Measurements from ENCODE around the gene PHLPP2. TPM values are rescaled to one million over a fixed set of nuclear protein-coding genes. Genes with fewer than 3 reads are reported as not detected.
A peak's percentile ranks its signal among the peaks of the same experiment; 100 is the strongest.

The PHLPP2 gene
- total RNA-seq, 4 donors from 2014 or later, result 18.2 to 170 (median 116) TPM

GRCh38 chr16:71669926-71670536, 54.5 kb downstream of the PHLPP2 start:
- Histone ChIP-seq H3K4me1 (peaks cover 0 to 6% (median 0%) of the 10 kb centered on the region in 4 donors), H3K36me3 (peaks cover 0 to 41% (median 0%) of the 10 kb centered on the region in 3 donors), H3K27me3 (no peaks in the 10 kb centered on the region), H3K27ac (peak overlapping the region in 2 of 4 donors; percentile 41 to 64), H3K9me3 (no peaks in the 10 kb centered on the region), H3K4me3 (no peak overlapping the region)
- peak in 1 of 6 experiments; percentile 9 for TF ChIP-seq CTCF (IDR thresholded peaks at IDR 0.05)
- no peak for TF ChIP-seq POLR2A (IDR thresholded peaks at IDR 0.05)
- DNase-seq, result no peak

DNA sequence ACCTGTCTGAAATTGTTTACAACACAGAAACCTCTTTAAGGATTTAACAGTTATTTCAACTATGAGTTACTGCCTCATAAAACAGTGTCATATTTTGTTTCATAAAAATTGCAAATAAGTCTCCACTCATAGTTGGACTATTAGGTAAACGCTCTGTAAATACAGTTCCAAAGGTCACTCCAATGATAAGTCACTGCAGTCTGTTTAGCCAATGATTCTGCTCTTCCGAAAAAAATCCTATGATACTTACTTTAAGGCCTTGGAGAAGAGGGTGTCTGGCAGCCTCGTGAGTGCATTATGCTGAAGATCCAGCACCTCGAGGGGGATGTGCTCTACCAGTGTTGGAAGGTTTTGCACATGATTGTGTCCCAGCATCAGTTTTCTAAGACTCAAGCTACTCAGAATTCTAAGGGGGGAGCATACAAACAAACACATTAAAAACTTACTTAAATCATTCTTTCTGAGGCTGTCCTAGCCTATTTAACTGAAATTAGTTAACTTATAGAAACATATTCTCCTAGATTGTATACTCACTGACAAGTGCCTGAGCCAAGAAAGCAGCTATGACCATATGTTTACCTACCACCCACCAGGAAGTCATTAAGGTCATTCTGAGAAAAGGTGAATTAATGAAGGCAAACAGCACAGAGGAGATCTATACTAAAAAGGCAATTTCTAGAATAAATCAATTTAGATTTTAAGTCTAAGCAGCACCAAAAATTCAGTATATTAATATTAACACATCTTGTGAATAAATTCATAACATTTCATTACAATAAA, 57.4 kb downstream of the PHLPP2 start:
- no peak for DNase-seq
- Histone ChIP-seq H3K4me1 (peaks cover 0 to 6% (median 0%) of the 10 kb centered on the region in 4 donors), H3K36me3 (peaks cover 0 to 64% (median 0%) of the 10 kb centered on the region in 3 donors), H3K4me3 (no peak overlapping the region), H3K9me3 (no peaks in the 10 kb centered on the region), H3K27me3 (no peaks in the 10 kb centered on the region), H3K27ac (peak overlapping the region in 1 of 4 donors; percentile 67)
- TF ChIP-seq POLR2A (IDR thresholded peaks at IDR 0.05), result no peak
- no peak for TF ChIP-seq CTCF (IDR thresholded peaks at IDR 0.05)

- peak overlapping the region in 1 of 4 donors; percentile 67 for H3K27ac ChIP-seq
- no peaks in the 10 kb centered on the region for H3K9me3 ChIP-seq
- peaks cover 0 to 6% (median 0%) of the 10 kb centered on the region in 4 donors for H3K4me1 ChIP-seq
- H3K36me3 ChIP-seq, result peaks cover 0 to 69% (median 0%) of the 10 kb centered on the region in 3 donors
- no peak for TF ChIP-seq CTCF (IDR thresholded peaks at IDR 0.05)
- TF ChIP-seq POLR2A (IDR thresholded peaks at IDR 0.05), result no peak
- DNase-seq, result no peak
- H3K27me3 ChIP-seq, result no peaks in the 10 kb centered on the region
- H3K4me3 ChIP-seq, result no peak overlapping the region
Measured at GRCh38 chr16:71666264-71666663, 58.2 kb downstream of the PHLPP2 start.

DNA sequence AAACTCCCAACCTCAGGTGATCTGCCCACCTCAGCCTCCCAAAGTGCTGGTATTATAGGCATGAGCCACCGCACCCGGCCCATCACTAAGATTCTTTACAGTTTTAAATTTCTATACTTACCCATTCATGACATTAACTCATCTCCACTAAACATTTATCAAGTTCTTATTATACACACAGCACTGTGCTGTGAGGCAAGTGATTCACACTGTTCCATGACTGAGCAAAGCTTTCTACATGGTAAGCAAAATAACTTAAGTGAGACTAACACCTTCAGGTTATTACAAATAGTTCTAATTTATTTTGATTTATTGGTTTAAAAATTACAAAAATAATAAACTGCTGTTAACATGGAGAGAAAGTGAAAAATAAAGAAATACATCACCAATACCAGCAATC, 65.0 kb downstream of the PHLPP2 start:
- Histone ChIP-seq H3K9me3 (no peaks in the 10 kb centered on the region), H3K4me1 (no peaks in the 10 kb centered on the region), H3K4me3 (no peak overlapping the region), H3K27me3 (no peaks in the 10 kb centered on the region), H3K27ac (peak overlapping the region in 1 of 4 donors; percentile 48), H3K36me3 (peaks cover 0 to 80% (median 0%) of the 10 kb centered on the region in 3 donors)
- TF ChIP-seq POLR2A (IDR thresholded peaks at IDR 0.05) (no peak), CTCF (IDR thresholded peaks at IDR 0.05) (no peak)
- no peak for DNase-seq

DNA sequence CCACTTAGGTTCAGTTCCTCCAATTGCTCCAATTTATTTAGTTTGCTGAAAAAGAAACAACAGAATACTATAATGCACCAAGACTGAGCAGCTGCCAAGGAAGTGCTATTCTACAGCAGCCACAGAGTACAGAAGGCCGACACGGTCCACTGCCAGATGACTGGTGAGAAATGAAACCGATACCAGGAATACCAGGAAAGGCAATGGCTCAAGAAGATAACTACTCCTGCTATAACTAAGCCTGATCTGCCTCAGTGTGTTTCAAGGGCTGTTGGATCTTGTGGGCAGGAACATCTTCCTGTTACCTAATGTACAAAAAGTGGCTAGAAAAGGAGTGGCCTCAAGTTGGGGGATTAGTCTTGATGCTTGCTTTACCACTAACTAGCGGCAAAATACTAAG, 65.7 kb downstream of the PHLPP2 start:
- H3K9me3 ChIP-seq, result no peaks in the 10 kb centered on the region
- H3K27me3 ChIP-seq, result no peaks in the 10 kb centered on the region
- TF ChIP-seq CTCF (IDR thresholded peaks at IDR 0.05) (no peak), POLR2A (IDR thresholded peaks at IDR 0.05) (no peak)
- DNase-seq, result peak; percentile 26 to 59 (median 56)
- H3K4me1 ChIP-seq, result no peaks in the 10 kb centered on the region
- H3K4me3 ChIP-seq, result no peak overlapping the region
- H3K27ac ChIP-seq, result peak overlapping the region in 1 of 4 donors; percentile 60
- H3K36me3 ChIP-seq, result peaks cover 0 to 78% (median 0%) of the 10 kb centered on the region in 3 donors

Data from Peyer's patch (tissue), 4 donors.